Measurements from ENCODE around the gene SNPH. TPM values are rescaled to one million over a fixed set of nuclear protein-coding genes. Genes with fewer than 3 reads are reported as not detected.

Gene SNPH
- total and polyA plus RNA-seq, 2 donors from 2014 or later: 3.1 TPM

- Histone ChIP-seq H3K9ac (ENCODE audit: low read length in 3 of 3) (no peak overlapping the region), H3K36me3 (ENCODE audit: control insufficient read depth in 2 of 3, insufficient read depth in 3 of 3, low read length in 3 of 3) (no peaks in the 10 kb centered on the region), H3K4me3 (ENCODE audit: low read length in 3 of 3) (no peak overlapping the region), H3K9me3 (ENCODE audit: control insufficient read depth in 2 of 3, insufficient read depth in 1 of 3, low read length in 3 of 3) (no peaks in the 10 kb centered on the region), H3K4me1 (ENCODE audit: control insufficient read depth in 2 of 3, insufficient read depth in 2 of 3, low read depth in 1 of 3, low read length in 3 of 3) (no peaks in the 10 kb centered on the region), H3K27ac (ENCODE audit: low read depth in 2 of 2, low read length in 2 of 2) (no peak overlapping the region), H3K27me3 (ENCODE audit: control insufficient read depth, insufficient read depth, low read length) (no peaks in the 10 kb centered on the region)
- TF ChIP-seq, protein P1, sequence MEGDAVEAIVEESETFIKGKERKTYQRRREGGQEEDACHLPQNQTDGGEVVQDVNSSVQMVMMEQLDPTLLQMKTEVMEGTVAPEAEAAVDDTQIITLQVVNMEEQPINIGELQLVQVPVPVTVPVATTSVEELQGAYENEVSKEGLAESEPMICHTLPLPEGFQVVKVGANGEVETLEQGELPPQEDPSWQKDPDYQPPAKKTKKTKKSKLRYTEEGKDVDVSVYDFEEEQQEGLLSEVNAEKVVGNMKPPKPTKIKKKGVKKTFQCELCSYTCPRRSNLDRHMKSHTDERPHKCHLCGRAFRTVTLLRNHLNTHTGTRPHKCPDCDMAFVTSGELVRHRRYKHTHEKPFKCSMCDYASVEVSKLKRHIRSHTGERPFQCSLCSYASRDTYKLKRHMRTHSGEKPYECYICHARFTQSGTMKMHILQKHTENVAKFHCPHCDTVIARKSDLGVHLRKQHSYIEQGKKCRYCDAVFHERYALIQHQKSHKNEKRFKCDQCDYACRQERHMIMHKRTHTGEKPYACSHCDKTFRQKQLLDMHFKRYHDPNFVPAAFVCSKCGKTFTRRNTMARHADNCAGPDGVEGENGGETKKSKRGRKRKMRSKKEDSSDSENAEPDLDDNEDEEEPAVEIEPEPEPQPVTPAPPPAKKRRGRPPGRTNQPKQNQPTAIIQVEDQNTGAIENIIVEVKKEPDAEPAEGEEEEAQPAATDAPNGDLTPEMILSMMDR (IDR thresholded peaks at IDR 0.05; ENCODE audit: borderline replicate concordance, extremely low read depth, insufficient read depth): no peak
- FAIRE-seq: no peak
- DNase-seq: no peak
- intact Hi-C loops (cut with DNase I): no loop called here
Observed at GRCh38 chr20:1255675-1256074, 10.4 kb upstream of the SNPH start.

GRCh38 chr20:1263853-1264252, 2.2 kb upstream of the SNPH start:
- DNase-seq (no peak), FAIRE-seq (no peak)
- H3K9ac ChIP-seq (ENCODE audit: low read length in 3 of 3): no peak overlapping the region
- no peak overlapping the region for H3K4me3 ChIP-seq (ENCODE audit: low read length in 3 of 3)
- intact Hi-C loops (cut with DNase I): no loop called here
- H3K27ac ChIP-seq (ENCODE audit: low read depth in 2 of 2, low read length in 2 of 2): no peak overlapping the region
- TF ChIP-seq, protein P1 (IDR thresholded peaks at IDR 0.05; ENCODE audit: borderline replicate concordance, extremely low read depth, insufficient read depth): no peak
- no peaks in the 10 kb centered on the region for H3K27me3 ChIP-seq (ENCODE audit: control insufficient read depth, insufficient read depth, low read length)
- no peaks in the 10 kb centered on the region for H3K36me3 ChIP-seq (ENCODE audit: control insufficient read depth in 2 of 3, insufficient read depth in 3 of 3, low read length in 3 of 3)
- peaks cover 0 to 9% (median 0%) of the 10 kb centered on the region in 3 donors for H3K4me1 ChIP-seq (ENCODE audit: control insufficient read depth in 2 of 3, insufficient read depth in 2 of 3, low read depth in 1 of 3, low read length in 3 of 3)
- H3K9me3 ChIP-seq (ENCODE audit: control insufficient read depth in 2 of 3, insufficient read depth in 1 of 3, low read length in 3 of 3): no peaks in the 10 kb centered on the region

DNA sequence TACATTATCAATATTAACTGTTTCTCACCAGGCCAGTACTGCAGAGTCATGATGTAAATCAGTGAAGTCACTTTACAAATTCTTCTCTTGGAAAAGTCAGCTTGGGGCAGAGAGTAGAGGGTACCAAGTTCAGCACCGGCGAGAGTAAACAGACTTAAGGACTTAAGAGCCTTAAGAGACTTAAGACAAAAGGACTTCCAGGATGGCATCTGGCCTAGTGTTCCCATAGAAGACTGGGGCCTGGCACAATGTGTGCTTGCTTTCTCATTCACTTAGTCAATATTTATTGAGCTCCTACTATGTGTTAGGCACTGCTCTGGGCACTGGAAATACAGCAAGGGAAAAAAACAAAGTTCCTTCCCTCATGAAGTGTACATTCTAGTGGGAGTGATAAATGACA, 1.4 kb upstream of the SNPH start:
- Histone ChIP-seq H3K27me3 (ENCODE audit: control insufficient read depth, insufficient read depth, low read length) (no peaks in the 10 kb centered on the region), H3K4me1 (ENCODE audit: control insufficient read depth in 2 of 3, insufficient read depth in 2 of 3, low read depth in 1 of 3, low read length in 3 of 3) (peaks cover 0 to 9% (median 0%) of the 10 kb centered on the region in 3 donors), H3K9me3 (ENCODE audit: control insufficient read depth in 2 of 3, insufficient read depth in 1 of 3, low read length in 3 of 3) (no peaks in the 10 kb centered on the region), H3K4me3 (ENCODE audit: low read length in 3 of 3) (no peak overlapping the region), H3K36me3 (ENCODE audit: control insufficient read depth in 2 of 3, insufficient read depth in 3 of 3, low read length in 3 of 3) (no peaks in the 10 kb centered on the region), H3K27ac (ENCODE audit: low read depth in 2 of 2, low read length in 2 of 2) (no peak overlapping the region), H3K9ac (ENCODE audit: low read length in 3 of 3) (no peak overlapping the region)
- intact Hi-C loops (cut with DNase I): no loop called here
- DNase-seq (no peak), FAIRE-seq (no peak)
- TF ChIP-seq, protein P1 (IDR thresholded peaks at IDR 0.05; ENCODE audit: borderline replicate concordance, extremely low read depth, insufficient read depth): no peak
